Stimulated activated CD4-positive, alpha-beta T cell treated with anti-CD3 and anti-CD28 coated beads, TNF-alpha, amount 100 ng/mL, for 1 hour (primary cell): ENCODE measurements around the gene GNLY.

Experiments
- DNase-seq, 3 donors: peaks; one replicate each; pipeline ENCODE4 v3.0.0-alpha.2; 2020; ENCODE audit warnings: low read depth in 3 of 3, low spot score in 1 of 3

The GNLY gene

GRCh38 chr2:85681776-85682175, 12.4 kb upstream of the GNLY start:
- no peak for DNase-seq

GRCh38 chr2:85682378-85682777, 11.8 kb upstream of the GNLY start:
- no peak for DNase-seq

- DNase-seq, result no peak
Measured at GRCh38 chr2:85684380-85684779, 9.8 kb upstream of the GNLY start.

- no peak for DNase-seq
Measured at GRCh38 chr2:85684806-85685205, 9.4 kb upstream of the GNLY start.

- DNase-seq, result no peak
Measured at GRCh38 chr2:85690932-85691331, 3.2 kb upstream of the GNLY start.

GRCh38 chr2:85692039-85692645, 2.0 kb upstream of the GNLY start:
- DNase-seq, result no peak

- no peak for DNase-seq
Measured at GRCh38 chr2:85695121-85695520, 963 bp downstream of the GNLY start.

- DNase-seq, result no peak
Measured at GRCh38 chr2:85695691-85696668, 1.8 kb downstream of the GNLY start.

- DNase-seq, result no peak
Measured at GRCh38 chr2:85697096-85697495, 2.9 kb downstream of the GNLY start.

GRCh38 chr2:85697716-85698115, 3.6 kb downstream of the GNLY start:
- no peak for DNase-seq

- DNase-seq, result no peak
Measured at GRCh38 chr2:85698184-85698879, 4.2 kb downstream of the GNLY start.

- DNase-seq, result no peak
Measured at GRCh38 chr2:85698880-85699254, 4.7 kb downstream of the GNLY start.

GRCh38 chr2:85699325-85699724, 5.2 kb downstream of the GNLY start:
- no peak for DNase-seq

GRCh38 chr2:85702172-85702571, 8.0 kb downstream of the GNLY start:
- DNase-seq, result no peak

GRCh38 chr2:85702800-85703199, 8.6 kb downstream of the GNLY start:
- DNase-seq, result no peak

GRCh38 chr2:85703329-85703728, 9.2 kb downstream of the GNLY start:
- no peak for DNase-seq

- no peak for DNase-seq
Measured at GRCh38 chr2:85704038-85704437, 9.9 kb downstream of the GNLY start.

GRCh38 chr2:85704800-85705679, 10.9 kb downstream of the GNLY start:
- DNase-seq, result no peak

GRCh38 chr2:85705680-85706039, 11.5 kb downstream of the GNLY start:
- no peak for DNase-seq

- DNase-seq, result no peak
Measured at GRCh38 chr2:85706063-85706462, 11.9 kb downstream of the GNLY start.
